Measurements from ENCODE around the gene HAPLN3.
"Not testable (repeated sequence)": the region's sequence is repeated elsewhere in the genome, so short reads cannot be mapped to it uniquely, and the experiment has no call there.

Gene HAPLN3

GRCh38 chr15:88894819-88895767 lies at the start of gene HAPLN3:
Gene HAPLN3, minus strand, starts transcription at chr15:88895544. Its CDS starts 8,246 bp downstream, at chr15:88887298.
- no peak for DNase-seq

GRCh38 chr15:88940110-88940675 lies 44.8 kb upstream of the HAPLN3 start:
- no peak for DNase-seq

GRCh38 chr15:88939486-88939806 lies 44.1 kb upstream of the HAPLN3 start:
- DNase-seq, result no peak

GRCh38 chr15:88938802-88939485 lies 43.6 kb upstream of the HAPLN3 start:
- DNase-seq, result no peak

- not testable (repeated sequence) for DNase-seq
Measured at GRCh38 chr15:88934449-88934848, 39.1 kb upstream of the HAPLN3 start.

- DNase-seq, result no peak
Measured at GRCh38 chr15:88932875-88933330, 37.6 kb upstream of the HAPLN3 start.

GRCh38 chr15:88932271-88932874 lies 37.0 kb upstream of the HAPLN3 start:
- DNase-seq, result no peak

- DNase-seq, result no peak
Measured at GRCh38 chr15:88930579-88930978, 35.2 kb upstream of the HAPLN3 start.

GRCh38 chr15:88929358-88930098 lies 34.2 kb upstream of the HAPLN3 start:
- not testable (repeated sequence) for DNase-seq

GRCh38 chr15:88928192-88928591 lies 32.8 kb upstream of the HAPLN3 start:
- not testable (repeated sequence) for DNase-seq

- not testable (repeated sequence) for DNase-seq
Measured at GRCh38 chr15:88925648-88926047, 30.3 kb upstream of the HAPLN3 start.

- DNase-seq, result not testable (repeated sequence)
Measured at GRCh38 chr15:88920892-88921435, 25.6 kb upstream of the HAPLN3 start.

- no peak for DNase-seq
Measured at GRCh38 chr15:88920186-88920891, 25.0 kb upstream of the HAPLN3 start.

GRCh38 chr15:88918738-88919137 lies 23.4 kb upstream of the HAPLN3 start:
- DNase-seq, result no peak

- DNase-seq, result no peak
Measured at GRCh38 chr15:88917760-88918159, 22.4 kb upstream of the HAPLN3 start.

GRCh38 chr15:88915354-88915753 lies 20.0 kb upstream of the HAPLN3 start:
- no peak for DNase-seq

- DNase-seq, result no peak
Measured at GRCh38 chr15:88913850-88914169, 18.5 kb upstream of the HAPLN3 start.

- no peak for DNase-seq
Measured at GRCh38 chr15:88913017-88913849, 17.9 kb upstream of the HAPLN3 start, which contains the start of gene MFGE8. Gene MFGE8, minus strand, starts transcription at chr15:88913379. Its CDS starts 60 bp downstream, at chr15:88913319.

- DNase-seq, result no peak
Measured at GRCh38 chr15:88912500-88912921, 17.2 kb upstream of the HAPLN3 start.

- DNase-seq, result no peak
Measured at GRCh38 chr15:88911766-88912118, 16.4 kb upstream of the HAPLN3 start.

Data from NCI-H1417 treated with DMSO at 0.1 percent for 48 hours (cell line).